Skeletal muscle tissue (tissue), 4 donors: ENCODE data around the gene KCNH6. TPM values are rescaled to one million over a fixed set of nuclear protein-coding genes. Genes with fewer than 3 reads are reported as not detected.

Source experiments
- H3K27ac ChIP-seq: one replicate; pipeline ENCODE4 v1.7.0; 2013; ENCODE audit warnings: mild to moderate bottlenecking, low read depth, low read length, inconsistent platforms
- H3K27me3 ChIP-seq, 3 donors: one replicate each; pipeline ENCODE4 v1.7.0; 2013; ENCODE audit warnings: low read length in 3 of 3; ENCODE audit not compliant: control insufficient read depth in 3 of 3, insufficient read depth in 3 of 3
- H3K36me3 ChIP-seq, 3 donors: one replicate each; pipeline ENCODE4 v1.7.0; 2013; ENCODE audit warnings: low read length in 3 of 3; ENCODE audit not compliant: control insufficient read depth in 3 of 3, insufficient read depth in 3 of 3
- H3K4me1 ChIP-seq, 3 donors: one replicate each; pipeline ENCODE4 v1.7.0; 2013; ENCODE audit warnings: low read length in 3 of 3, mild to moderate bottlenecking in 3 of 3; ENCODE audit not compliant: control insufficient read depth in 3 of 3, insufficient read depth in 3 of 3
- H3K4me3 ChIP-seq, 3 donors: one replicate each; pipeline ENCODE4 v1.7.0; 2013; ENCODE audit warnings: low read length in 3 of 3
- H3K9ac ChIP-seq, 3 donors: one replicate each; pipeline ENCODE4 v1.7.0; 2013; ENCODE audit warnings: low read length in 3 of 3, mild to moderate bottlenecking in 3 of 3, moderate library complexity in 2 of 3, low read depth in 1 of 3
- H3K9me3 ChIP-seq, 3 donors: one replicate each; pipeline ENCODE4 v1.7.0; 2013; ENCODE audit warnings: low read length in 3 of 3; ENCODE audit not compliant: control insufficient read depth in 3 of 3
- total RNA-seq: library from RNA; depleted of rRNA; stranded (reverse); fragments of >200 nt; gene quantifications from one replicate; pipeline ENCODE4 v1.2.3, GENCODE V29; 2014
- donor health status: Osteomylitis.

KCNH6 gene
- total RNA-seq, 1 donor from 2014 or later = not detected

- H3K9me3 ChIP-seq = no peaks in the 10 kb centered on the region
- H3K4me1 ChIP-seq = peaks cover 22 to 34% (median 27%) of the 10 kb centered on the region in 3 donors
- H3K27ac ChIP-seq = peak overlapping the region; percentile 90
- peak overlapping the region; percentile 84 to 94 (median 85) for H3K4me3 ChIP-seq
- H3K9ac ChIP-seq = peak overlapping the region; percentile 77 to 97 (median 96)
- H3K27me3 ChIP-seq = no peaks in the 10 kb centered on the region
- no peaks in the 10 kb centered on the region for H3K36me3 ChIP-seq
Measured at GRCh38 chr17:63549289-63549945, 26.3 kb downstream of the KCNH6 start.

GRCh38 chr17:63549946-63550816 lies 27.0 kb downstream of the KCNH6 start, which contains the start of gene DCAF7:
DCAF7 (plus strand) TSS chr17:63550477; CDS start chr17:63550678, 201 bp downstream.
- H3K4me1 ChIP-seq = peaks cover 22 to 35% (median 28%) of the 10 kb centered on the region in 3 donors
- peak within 1 kb of the TSS; percentile 86 to 98 (median 97) for H3K9ac ChIP-seq
- H3K9me3 ChIP-seq = no peaks in the 10 kb centered on the region
- H3K4me3 ChIP-seq = peak within 1 kb of the TSS; percentile 84 to 97 (median 85)
- no peaks in the 10 kb centered on the region for H3K27me3 ChIP-seq
- peak within 1 kb of the TSS; percentile 90 for H3K27ac ChIP-seq
- H3K36me3 ChIP-seq = no peaks in the 10 kb centered on the region

- Histone ChIP-seq H3K9me3 (no peaks in the 10 kb centered on the region), H3K27me3 (no peaks in the 10 kb centered on the region), H3K4me1 (peaks cover 27 to 41% (median 32%) of the 10 kb centered on the region in 3 donors), H3K36me3 (no peaks in the 10 kb centered on the region), H3K4me3 (peak overlapping the region; percentile 75 to 97 (median 81)), H3K9ac (peak overlapping the region; percentile 86 to 98 (median 97)), H3K27ac (peak overlapping the region; percentile 78)
Measured at GRCh38 chr17:63550817-63551639, 27.9 kb downstream of the KCNH6 start.

DNA sequence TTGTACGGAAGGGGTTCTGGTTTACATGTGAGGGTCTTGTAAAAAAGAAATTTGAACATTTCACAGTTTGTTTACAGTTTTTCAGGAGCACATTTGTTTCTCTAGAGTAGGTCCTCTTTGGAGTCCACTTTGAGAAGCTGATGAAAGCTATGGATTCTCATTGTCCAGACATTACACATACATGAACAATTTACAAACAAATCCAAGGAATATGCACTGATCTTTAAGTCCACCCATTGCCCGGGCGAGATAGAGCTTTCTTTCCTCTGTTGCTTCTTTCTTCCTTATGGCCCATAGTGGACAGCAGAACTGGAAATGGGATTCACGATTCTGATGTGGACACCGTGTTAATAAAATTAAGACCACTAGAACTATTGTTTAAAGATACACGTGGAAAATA lies 29.1 kb downstream of the KCNH6 start:
- peak overlapping the region in 2 of 3 donors; percentile 27 to 33 for H3K9ac ChIP-seq
- no peaks in the 10 kb centered on the region for H3K36me3 ChIP-seq
- H3K27ac ChIP-seq = no peak overlapping the region
- H3K4me1 ChIP-seq = peaks cover 27 to 41% (median 32%) of the 10 kb centered on the region in 3 donors
- no peaks in the 10 kb centered on the region for H3K9me3 ChIP-seq
- H3K27me3 ChIP-seq = no peaks in the 10 kb centered on the region
- H3K4me3 ChIP-seq = peak overlapping the region; percentile 25 to 65 (median 42)

GRCh38 chr17:63555500-63556156 lies 32.5 kb downstream of the KCNH6 start:
- peaks cover 20 to 35% (median 25%) of the 10 kb centered on the region in 3 donors for H3K4me1 ChIP-seq
- no peak overlapping the region for H3K4me3 ChIP-seq
- H3K9me3 ChIP-seq = no peaks in the 10 kb centered on the region
- H3K27ac ChIP-seq = no peak overlapping the region
- H3K36me3 ChIP-seq = no peaks in the 10 kb centered on the region
- no peaks in the 10 kb centered on the region for H3K27me3 ChIP-seq
- peak overlapping the region in 1 of 3 donors; percentile 25 for H3K9ac ChIP-seq

GRCh38 chr17:63557416-63557815 lies 34.3 kb downstream of the KCNH6 start:
- H3K4me3 ChIP-seq = no peak overlapping the region
- H3K27me3 ChIP-seq = no peaks in the 10 kb centered on the region
- H3K9ac ChIP-seq = no peak overlapping the region
- H3K36me3 ChIP-seq = no peaks in the 10 kb centered on the region
- H3K27ac ChIP-seq = no peak overlapping the region
- peaks cover 13 to 24% (median 16%) of the 10 kb centered on the region in 3 donors for H3K4me1 ChIP-seq
- H3K9me3 ChIP-seq = no peaks in the 10 kb centered on the region

DNA sequence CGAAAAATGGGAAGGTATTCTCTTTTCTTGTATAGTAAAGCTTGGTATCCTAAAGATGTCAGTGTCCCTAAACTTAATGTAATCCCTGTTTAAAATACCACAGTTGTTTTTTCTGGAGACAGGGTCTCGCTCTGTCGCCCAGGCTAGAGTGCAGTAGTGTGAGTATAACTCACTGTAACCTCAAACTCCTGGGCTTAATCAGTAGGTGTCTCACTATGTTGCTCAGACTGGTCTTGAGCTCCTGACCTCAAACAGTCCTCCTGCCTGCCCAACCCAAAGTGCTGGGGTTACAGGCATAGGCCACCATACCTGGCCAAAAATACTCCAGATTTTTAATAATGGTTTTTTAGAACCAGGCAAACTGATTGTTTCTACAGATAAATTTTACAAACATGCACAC lies 35.3 kb downstream of the KCNH6 start:
- no peaks in the 10 kb centered on the region for H3K36me3 ChIP-seq
- H3K9me3 ChIP-seq = no peaks in the 10 kb centered on the region
- H3K9ac ChIP-seq = no peak overlapping the region
- peaks cover 11 to 15% (median 11%) of the 10 kb centered on the region in 3 donors for H3K4me1 ChIP-seq
- no peak overlapping the region for H3K27ac ChIP-seq
- no peak overlapping the region for H3K4me3 ChIP-seq
- H3K27me3 ChIP-seq = no peaks in the 10 kb centered on the region

- Histone ChIP-seq H3K4me1 (no peaks in the 10 kb centered on the region), H3K36me3 (no peaks in the 10 kb centered on the region), H3K27me3 (no peaks in the 10 kb centered on the region), H3K4me3 (no peak overlapping the region), H3K9ac (no peak overlapping the region), H3K27ac (no peak overlapping the region), H3K9me3 (no peaks in the 10 kb centered on the region)
Measured at GRCh38 chr17:63561819-63562218, 38.7 kb downstream of the KCNH6 start.

DNA sequence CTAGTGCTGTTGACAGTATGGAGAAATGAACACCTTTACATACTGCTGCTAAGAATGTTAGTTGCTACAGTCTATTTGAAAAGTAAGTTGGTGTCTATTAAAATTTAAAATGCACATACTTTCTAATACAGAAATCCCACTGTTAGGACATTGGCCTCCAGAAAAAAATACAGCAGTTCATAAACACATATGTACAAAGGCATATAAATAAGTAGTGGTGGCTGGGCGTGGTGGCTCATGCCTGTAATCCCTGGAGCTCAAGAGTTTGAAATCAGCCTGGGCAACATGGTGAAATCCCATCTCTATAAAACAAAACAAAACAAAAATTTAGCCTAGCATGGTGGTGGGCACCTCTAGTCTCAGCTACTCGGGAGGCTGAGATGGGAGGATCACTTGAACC lies 40.2 kb downstream of the KCNH6 start:
- H3K36me3 ChIP-seq = no peaks in the 10 kb centered on the region
- H3K9me3 ChIP-seq = no peaks in the 10 kb centered on the region
- H3K27ac ChIP-seq = no peak overlapping the region
- no peak overlapping the region for H3K4me3 ChIP-seq
- H3K9ac ChIP-seq = no peak overlapping the region
- no peaks in the 10 kb centered on the region for H3K27me3 ChIP-seq
- H3K4me1 ChIP-seq = no peaks in the 10 kb centered on the region
